SJCRH30 (cell line): ENCODE measurements around the gene MAD1L1. TPM values are rescaled to one million over a fixed set of nuclear protein-coding genes. Genes with fewer than 3 reads are reported as not detected.

Experiments
- DNase-seq, 2 experiments: peaks; one replicate each; pipeline ENCODE4 v3.0.0-alpha.2; 2015 to 2020
- H3K27ac ChIP-seq: fragments of 250-450 bp; sonication (Bioruptor Pico); 2 replicates; pipeline ENCODE4 v1.5.1; 2020; ENCODE audit warnings: mild to moderate bottlenecking, moderate library complexity
- H3K27me3 ChIP-seq: fragments of 250-450 bp; sonication (Bioruptor Pico); 2 replicates; pipeline ENCODE4 v1.5.1; 2020; ENCODE audit warnings: mild to moderate bottlenecking, moderate library complexity
- H3K36me3 ChIP-seq: fragments of 250-450 bp; sonication (Bioruptor Pico); 2 replicates; pipeline ENCODE4 v1.5.1; 2020; ENCODE audit warnings: mild to moderate bottlenecking, moderate library complexity
- H3K4me1 ChIP-seq: fragments of 250-450 bp; sonication (Bioruptor Pico); 2 replicates; pipeline ENCODE4 v1.5.1; 2020; ENCODE audit warnings: mild to moderate bottlenecking, moderate library complexity
- H3K4me3 ChIP-seq: fragments of 250-450 bp; sonication (Bioruptor Pico); 2 replicates; pipeline ENCODE4 v1.5.1; 2020; ENCODE audit warnings: mild to moderate bottlenecking, moderate library complexity
- H3K9me3 ChIP-seq: fragments of 250-450 bp; sonication (Bioruptor Pico); replicated peaks from 2 replicates; pipeline ENCODE4 v1.5.1; 2020; ENCODE audit warnings: mild to moderate bottlenecking, moderate library complexity
- total RNA-seq: library from RNA; depleted of rRNA; stranded (reverse); fragments of >200 nt; shearing (Covaris generic); gene quantifications from 2 replicates; pipeline ENCODE4 v1.2.3, GENCODE V29; 2014

The MAD1L1 gene
- total RNA-seq, 1 experiment from 2014 or later, result 31.5 TPM

- no peaks in the 10 kb centered on the region for H3K27me3 ChIP-seq
- no peaks in the 10 kb centered on the region for H3K36me3 ChIP-seq
- no peaks in the 10 kb centered on the region for H3K4me1 ChIP-seq
- H3K9me3 ChIP-seq, result no peaks in the 10 kb centered on the region
- DNase-seq, result no peak
- no peak overlapping the region for H3K27ac ChIP-seq
- H3K4me3 ChIP-seq, result no peak overlapping the region
These were observed 185.9 kb downstream of the MAD1L1 start for GRCh38 chr7:2046581-2047565.

- Histone ChIP-seq H3K9me3 (no peaks in the 10 kb centered on the region), H3K36me3 (no peaks in the 10 kb centered on the region), H3K4me3 (no peak overlapping the region), H3K4me1 (no peaks in the 10 kb centered on the region), H3K27me3 (no peaks in the 10 kb centered on the region), H3K27ac (no peak overlapping the region)
- no peak for DNase-seq
These were observed 187.0 kb downstream of the MAD1L1 start for GRCh38 chr7:2045559-2046405.

GRCh38 chr7:2044883-2045471 is 187.8 kb downstream of the MAD1L1 start:
- DNase-seq, result no peak
- no peaks in the 10 kb centered on the region for H3K36me3 ChIP-seq
- no peaks in the 10 kb centered on the region for H3K9me3 ChIP-seq
- H3K27ac ChIP-seq, result no peak overlapping the region
- no peaks in the 10 kb centered on the region for H3K27me3 ChIP-seq
- no peak overlapping the region for H3K4me3 ChIP-seq
- H3K4me1 ChIP-seq, result no peaks in the 10 kb centered on the region

- Histone ChIP-seq H3K9me3 (no peaks in the 10 kb centered on the region), H3K27ac (no peak overlapping the region), H3K27me3 (no peaks in the 10 kb centered on the region), H3K4me1 (no peaks in the 10 kb centered on the region), H3K36me3 (no peaks in the 10 kb centered on the region), H3K4me3 (no peak overlapping the region)
- DNase-seq, result no peak
These were observed 188.3 kb downstream of the MAD1L1 start for GRCh38 chr7:2044311-2044882.

- H3K27ac ChIP-seq, result no peak overlapping the region
- no peaks in the 10 kb centered on the region for H3K36me3 ChIP-seq
- H3K4me3 ChIP-seq, result no peak overlapping the region
- H3K27me3 ChIP-seq, result no peaks in the 10 kb centered on the region
- DNase-seq, result no peak
- no peaks in the 10 kb centered on the region for H3K9me3 ChIP-seq
- no peaks in the 10 kb centered on the region for H3K4me1 ChIP-seq
These were observed 189.3 kb downstream of the MAD1L1 start for GRCh38 chr7:2043316-2044039.

- Histone ChIP-seq H3K27me3 (no peaks in the 10 kb centered on the region), H3K4me3 (no peak overlapping the region), H3K4me1 (no peaks in the 10 kb centered on the region), H3K9me3 (no peaks in the 10 kb centered on the region), H3K36me3 (no peaks in the 10 kb centered on the region), H3K27ac (no peak overlapping the region)
- DNase-seq, result no peak
These were observed 190.1 kb downstream of the MAD1L1 start for GRCh38 chr7:2042650-2043049.

GRCh38 chr7:2041496-2042367 is 191.0 kb downstream of the MAD1L1 start:
- no peak overlapping the region for H3K27ac ChIP-seq
- no peak overlapping the region for H3K4me3 ChIP-seq
- no peaks in the 10 kb centered on the region for H3K36me3 ChIP-seq
- no peaks in the 10 kb centered on the region for H3K27me3 ChIP-seq
- no peaks in the 10 kb centered on the region for H3K4me1 ChIP-seq
- no peaks in the 10 kb centered on the region for H3K9me3 ChIP-seq
- no peak for DNase-seq

GRCh38 chr7:2040893-2041270 is 191.9 kb downstream of the MAD1L1 start:
- no peaks in the 10 kb centered on the region for H3K9me3 ChIP-seq
- DNase-seq, result no peak
- H3K27me3 ChIP-seq, result no peaks in the 10 kb centered on the region
- H3K36me3 ChIP-seq, result no peaks in the 10 kb centered on the region
- H3K4me1 ChIP-seq, result no peaks in the 10 kb centered on the region
- H3K27ac ChIP-seq, result no peak overlapping the region
- no peak overlapping the region for H3K4me3 ChIP-seq

GRCh38 chr7:2040201-2040892 is 192.4 kb downstream of the MAD1L1 start:
- Histone ChIP-seq H3K4me1 (no peaks in the 10 kb centered on the region), H3K27me3 (no peaks in the 10 kb centered on the region)
- DNase-seq, result no peak

GRCh38 chr7:2038931-2039728 is 193.6 kb downstream of the MAD1L1 start:
- no peak overlapping the region for H3K27ac ChIP-seq
- no peaks in the 10 kb centered on the region for H3K36me3 ChIP-seq
- no peaks in the 10 kb centered on the region for H3K27me3 ChIP-seq
- H3K4me3 ChIP-seq, result no peak overlapping the region
- DNase-seq, result no peak
- H3K9me3 ChIP-seq, result no peaks in the 10 kb centered on the region
- no peaks in the 10 kb centered on the region for H3K4me1 ChIP-seq

More at GRCh38 chr7:2040201-2040892, 192.4 kb downstream of the MAD1L1 start:
- Histone ChIP-seq H3K36me3 (no peaks in the 10 kb centered on the region), H3K9me3 (no peaks in the 10 kb centered on the region), H3K4me3 (no peak overlapping the region), H3K27ac (no peak overlapping the region)

GRCh38 chr7:2037808-2038522 is 194.8 kb downstream of the MAD1L1 start:
- no peak for DNase-seq
- no peaks in the 10 kb centered on the region for H3K4me1 ChIP-seq
- no peak overlapping the region for H3K4me3 ChIP-seq
- H3K36me3 ChIP-seq, result no peaks in the 10 kb centered on the region
- no peaks in the 10 kb centered on the region for H3K9me3 ChIP-seq
- no peaks in the 10 kb centered on the region for H3K27me3 ChIP-seq
- H3K27ac ChIP-seq, result no peak overlapping the region

GRCh38 chr7:2037301-2037807 is 195.4 kb downstream of the MAD1L1 start:
- H3K4me3 ChIP-seq, result no peak overlapping the region
- H3K36me3 ChIP-seq, result no peaks in the 10 kb centered on the region
- H3K4me1 ChIP-seq, result no peaks in the 10 kb centered on the region
- H3K27me3 ChIP-seq, result no peaks in the 10 kb centered on the region
- no peak overlapping the region for H3K27ac ChIP-seq
- DNase-seq, result no peak
- no peaks in the 10 kb centered on the region for H3K9me3 ChIP-seq
